ENCODE results near the gene HMGN4. TPM values are rescaled to one million over a fixed set of nuclear protein-coding genes. Genes with fewer than 3 reads are reported as not detected.

The HMGN4 gene
- polyA plus RNA-seq, 1 donor from 2014 or later: 125 TPM

DNA sequence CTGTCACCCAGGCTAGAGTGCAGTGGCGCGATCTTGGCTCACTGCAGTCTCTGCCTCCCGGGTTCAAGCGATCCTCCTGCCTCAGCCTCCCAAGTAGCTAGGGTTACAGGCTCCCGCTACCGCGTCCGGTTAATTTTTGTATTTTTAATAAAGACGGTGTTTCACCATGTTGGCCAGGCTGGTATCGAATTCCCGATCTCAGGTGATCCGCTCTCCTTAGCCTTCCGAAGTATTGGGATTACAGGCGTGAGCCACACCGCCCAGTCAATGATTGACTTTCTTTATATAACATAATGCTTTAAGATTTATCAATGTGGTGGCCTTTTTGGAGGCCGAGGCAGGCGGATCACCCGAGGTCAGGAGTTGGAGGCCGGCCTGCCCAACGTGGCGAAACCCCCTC lies 50.8 kb downstream of the HMGN4 start:
- no peaks in the 10 kb centered on the region for H3K79me2 ChIP-seq (replicated peaks; ENCODE audit: insufficient read depth, low read length)
- no peaks in the 10 kb centered on the region for H3K9me2 ChIP-seq (ENCODE audit: insufficient read depth, low read length)
- H3K4me2 ChIP-seq (ENCODE audit: low read length): no peak overlapping the region
- no peaks in the 10 kb centered on the region for H4K20me1 ChIP-seq (ENCODE audit: insufficient read depth)
- no peak overlapping the region for H2AFZ ChIP-seq (ENCODE audit: low read depth, low read length)
- no peaks in the 10 kb centered on the region for H3F3A ChIP-seq (ENCODE audit: insufficient read depth, low read length, poor library complexity, severe bottlenecking)
- H3K9me3 ChIP-seq (ENCODE audit: low read length): peaks cover 4% of the 10 kb centered on the region
- no peak overlapping the region for H3K9ac ChIP-seq (ENCODE audit: low read length)
- TF ChIP-seq MXI1 (conservative IDR thresholded peaks at IDR 0.05; ENCODE audit: poor library complexity, severe bottlenecking): no peak
- TF ChIP-seq EP300 (conservative IDR thresholded peaks at IDR 0.05; ENCODE audit: poor library complexity, severe bottlenecking): no peak
- TF ChIP-seq TAF1 (IDR thresholded peaks at IDR 0.05; ENCODE audit: low read depth): no peak
- no peak for TF ChIP-seq SMC3 (conservative IDR thresholded peaks at IDR 0.05; ENCODE audit: poor library complexity)
- TF ChIP-seq, protein P1, sequence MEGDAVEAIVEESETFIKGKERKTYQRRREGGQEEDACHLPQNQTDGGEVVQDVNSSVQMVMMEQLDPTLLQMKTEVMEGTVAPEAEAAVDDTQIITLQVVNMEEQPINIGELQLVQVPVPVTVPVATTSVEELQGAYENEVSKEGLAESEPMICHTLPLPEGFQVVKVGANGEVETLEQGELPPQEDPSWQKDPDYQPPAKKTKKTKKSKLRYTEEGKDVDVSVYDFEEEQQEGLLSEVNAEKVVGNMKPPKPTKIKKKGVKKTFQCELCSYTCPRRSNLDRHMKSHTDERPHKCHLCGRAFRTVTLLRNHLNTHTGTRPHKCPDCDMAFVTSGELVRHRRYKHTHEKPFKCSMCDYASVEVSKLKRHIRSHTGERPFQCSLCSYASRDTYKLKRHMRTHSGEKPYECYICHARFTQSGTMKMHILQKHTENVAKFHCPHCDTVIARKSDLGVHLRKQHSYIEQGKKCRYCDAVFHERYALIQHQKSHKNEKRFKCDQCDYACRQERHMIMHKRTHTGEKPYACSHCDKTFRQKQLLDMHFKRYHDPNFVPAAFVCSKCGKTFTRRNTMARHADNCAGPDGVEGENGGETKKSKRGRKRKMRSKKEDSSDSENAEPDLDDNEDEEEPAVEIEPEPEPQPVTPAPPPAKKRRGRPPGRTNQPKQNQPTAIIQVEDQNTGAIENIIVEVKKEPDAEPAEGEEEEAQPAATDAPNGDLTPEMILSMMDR (IDR thresholded peaks at IDR 0.05; ENCODE audit: poor library complexity, severe bottlenecking): no peak
- no peak for TF ChIP-seq EZH2 (IDR thresholded peaks at IDR 0.05; ENCODE audit: borderline replicate concordance, insufficient read depth, low read length, poor library complexity, severe bottlenecking)
- TF ChIP-seq REST (IDR thresholded peaks at IDR 0.05; ENCODE audit: borderline replicate concordance): no peak
- TF ChIP-seq POLR2AphosphoS5 (IDR thresholded peaks at IDR 0.05): no peak
- TF ChIP-seq RAD21 (conservative IDR thresholded peaks at IDR 0.05): no peak
- no peak overlapping the region for H3K4me3 ChIP-seq (ENCODE audit: low read length)
- no peaks in the 10 kb centered on the region for H3K36me3 ChIP-seq (ENCODE audit: insufficient read depth, low read length)
- H3K27ac ChIP-seq (ENCODE audit: low read length): no peak overlapping the region
- peaks cover 50% of the 10 kb centered on the region for H3K27me3 ChIP-seq (ENCODE audit: insufficient read depth, low read depth, low read length)

- Histone ChIP-seq H3K9ac (ENCODE audit: low read length) (no peak overlapping the region), H3K9me3 (ENCODE audit: low read length) (peaks cover 4% of the 10 kb centered on the region), H3K9me2 (ENCODE audit: insufficient read depth, low read length) (no peaks in the 10 kb centered on the region), H3F3A (ENCODE audit: insufficient read depth, low read length, poor library complexity, severe bottlenecking) (peaks cover 7% of the 10 kb centered on the region), H3K27ac (ENCODE audit: low read length) (no peak overlapping the region), H4K20me1 (ENCODE audit: insufficient read depth) (no peaks in the 10 kb centered on the region), H3K36me3 (ENCODE audit: insufficient read depth, low read length) (no peaks in the 10 kb centered on the region), H3K4me2 (ENCODE audit: low read length) (no peak overlapping the region), H3K4me3 (ENCODE audit: low read length) (no peak overlapping the region), H2AFZ (ENCODE audit: low read depth, low read length) (no peak overlapping the region), H3K79me2 (replicated peaks; ENCODE audit: insufficient read depth, low read length) (peaks cover 8% of the 10 kb centered on the region), H3K27me3 (ENCODE audit: insufficient read depth, low read depth, low read length) (peaks cover 47% of the 10 kb centered on the region)
- TF ChIP-seq, protein P1 (IDR thresholded peaks at IDR 0.05; ENCODE audit: poor library complexity, severe bottlenecking): no peak
- TF ChIP-seq POLR2AphosphoS5 (IDR thresholded peaks at IDR 0.05): no peak
- no peak for TF ChIP-seq MXI1 (conservative IDR thresholded peaks at IDR 0.05; ENCODE audit: poor library complexity, severe bottlenecking)
- no peak for TF ChIP-seq EP300 (conservative IDR thresholded peaks at IDR 0.05; ENCODE audit: poor library complexity, severe bottlenecking)
- no peak for TF ChIP-seq TAF1 (IDR thresholded peaks at IDR 0.05; ENCODE audit: low read depth)
- no peak for TF ChIP-seq RAD21 (conservative IDR thresholded peaks at IDR 0.05)
- TF ChIP-seq SMC3 (conservative IDR thresholded peaks at IDR 0.05; ENCODE audit: poor library complexity): no peak
- TF ChIP-seq EZH2 (IDR thresholded peaks at IDR 0.05; ENCODE audit: borderline replicate concordance, insufficient read depth, low read length, poor library complexity, severe bottlenecking): no peak
- TF ChIP-seq REST (IDR thresholded peaks at IDR 0.05; ENCODE audit: borderline replicate concordance): no peak
These were observed 54.5 kb downstream of the HMGN4 start for GRCh38 chr6:26592649-26593048.

Measured in neural cell (in vitro differentiated cells).